CD4-positive, alpha-beta memory T cell (primary cell): ENCODE measurements around the gene MAP3K7CL. TPM values are rescaled to one million over a fixed set of nuclear protein-coding genes. Genes with fewer than 3 reads are reported as not detected.

Source experiments
- CTCF ChIA-PET: fragments of 350-600 bp; sonication (Branson Sonifier 250); formaldehyde crosslinking; loops from one replicate; lab custom pipeline; 2021; ENCODE audit warnings: inconsistent platforms; ENCODE audit not compliant: partially characterized antibody; lab: Charles Lee
- POLR2A ChIA-PET: fragments of 350-600 bp; sonication (Branson Sonifier 250); formaldehyde crosslinking; loops from one replicate; lab custom pipeline; 2021; ENCODE audit not compliant: partially characterized antibody; lab: Charles Lee
- DNase-seq, 5 donors: peaks; one replicate each; pipeline versions ENCODE4 v3.0.0 to v3.0.0-alpha.2; 2020 to 2022; ENCODE audit warnings: mixed read lengths in 1 of 5
- H3K27ac ChIP-seq: one replicate; pipeline ENCODE4 v1.7.0; 2013; ENCODE audit warnings: low read depth, low read length
- H3K27me3 ChIP-seq: 2 replicates; pipeline ENCODE4 v1.7.0; 2013; ENCODE audit warnings: mild to moderate bottlenecking, low read length, moderate library complexity; ENCODE audit not compliant: insufficient read depth
- H3K36me3 ChIP-seq: 2 replicates; pipeline ENCODE4 v1.7.0; 2013; ENCODE audit warnings: mild to moderate bottlenecking, low read length, moderate library complexity; ENCODE audit not compliant: insufficient read depth
- H3K4me1 ChIP-seq: 2 replicates; pipeline ENCODE4 v1.7.0; 2013; ENCODE audit warnings: mild to moderate bottlenecking, low read length, moderate library complexity; ENCODE audit not compliant: insufficient read depth
- H3K4me3 ChIP-seq, 2 donors: one replicate each; pipeline ENCODE4 v1.7.0; 2013; ENCODE audit warnings: low read length in 2 of 2, mild to moderate bottlenecking in 1 of 2
- H3K9me3 ChIP-seq, 2 donors: one replicate each; pipeline ENCODE4 v1.7.0; 2013; ENCODE audit warnings: low read length in 2 of 2, control low read depth in 1 of 2; ENCODE audit not compliant: control insufficient read depth in 1 of 2
- H3K27ac Mint-ChIP-seq, 7 donors: one replicate each; pipeline ENCODE4 v1.8.0; 2020 to 2021; ENCODE audit warnings: mixed read lengths in 7 of 7, mild to moderate bottlenecking in 6 of 7, inconsistent platforms in 3 of 7, moderate library complexity in 3 of 7
- H3K27me3 Mint-ChIP-seq, 2 donors: one replicate each; pipeline ENCODE4 v1.8.0; 2020 to 2021; ENCODE audit warnings: mixed read lengths in 2 of 2
- H3K36me3 Mint-ChIP-seq, 2 donors: one replicate each; pipeline ENCODE4 v1.8.0; 2020 to 2021; ENCODE audit warnings: mixed read lengths in 2 of 2, inconsistent platforms in 1 of 2, mild to moderate bottlenecking in 1 of 2
- H3K4me1 Mint-ChIP-seq, 4 donors: one replicate each; pipeline ENCODE4 v1.8.0; 2020 to 2021; ENCODE audit warnings: mixed read lengths in 4 of 4, mild to moderate bottlenecking in 1 of 4
- H3K4me3 Mint-ChIP-seq, 8 donors: one replicate each; pipeline ENCODE4 v1.8.0; 2020 to 2021; ENCODE audit warnings: mixed read lengths in 8 of 8, mild to moderate bottlenecking in 7 of 8, moderate library complexity in 6 of 8, inconsistent platforms in 3 of 8
- H3K9me3 Mint-ChIP-seq, 8 donors: one replicate each; pipeline ENCODE4 v1.8.0; 2020 to 2021; ENCODE audit warnings: mixed read lengths in 8 of 8, mild to moderate bottlenecking in 5 of 8, inconsistent platforms in 3 of 8, moderate library complexity in 1 of 8
- intact Hi-C: fragments of 100-400 bp; cut with micrococcal nuclease; formaldehyde crosslinking; loops from one replicate; pipeline ENCODE4 v1.15.1; 2023
- polyA plus RNA-seq, 2 donors: library from polyadenylated mRNA; unstranded; fragments of 300-500 nt; fragmentation: Illumina TruSeq; gene quantifications; one replicate each; pipeline ENCODE4 v1.2.3, GENCODE V29; 2021
- total RNA-seq, 2 experiments: library from RNA; stranded (reverse); gene quantifications; one replicate each; pipeline ENCODE4 v1.2.3, GENCODE V29; 2021

Gene MAP3K7CL
- total and polyA plus RNA-seq, 4 experiments from 2014 or later = 2.8 to 10.3 (median 7.4) TPM

GRCh38 chr21:29211205-29211604 is 80.8 kb downstream of the MAP3K7CL start:
- H3K36me3 ChIP-seq = no peaks in the 10 kb centered on the region
- Mint-ChIP-seq H3K27ac (no peak overlapping the region), H3K9me3 (peaks cover 0 to 3% (median 0%) of the 10 kb centered on the region in 8 donors), H3K27me3 (peaks cover 0 to 2% of the 10 kb centered on the region in 2 donors), H3K36me3 (no peaks in the 10 kb centered on the region), H3K4me1 (no peaks in the 10 kb centered on the region), H3K4me3 (no peak overlapping the region)
- DNase-seq = no peak
- H3K4me3 ChIP-seq = no peak overlapping the region
- H3K4me1 ChIP-seq = no peaks in the 10 kb centered on the region
- intact Hi-C loops = no loop called here
- no peak overlapping the region for H3K27ac ChIP-seq
- POLR2A ChIA-PET = no interaction called here
- no peaks in the 10 kb centered on the region for H3K27me3 ChIP-seq
- CTCF ChIA-PET = no interaction called here
- H3K9me3 ChIP-seq = no peaks in the 10 kb centered on the region

- H3K9me3 ChIP-seq = no peaks in the 10 kb centered on the region
- no peak overlapping the region for H3K4me3 Mint-ChIP-seq
These were observed 82.0 kb downstream of the MAP3K7CL start for GRCh38 chr21:29212446-29212845.

GRCh38 chr21:29213513-29214385 is 83.3 kb downstream of the MAP3K7CL start:
- H3K36me3 ChIP-seq = no peaks in the 10 kb centered on the region
- H3K27ac Mint-ChIP-seq = no peak overlapping the region
- no peaks in the 10 kb centered on the region for H3K36me3 Mint-ChIP-seq
- peaks cover 0 to 2% of the 10 kb centered on the region in 2 donors for H3K27me3 Mint-ChIP-seq
- no peak for DNase-seq
- no peak overlapping the region for H3K27ac ChIP-seq
- no peak overlapping the region for H3K4me3 Mint-ChIP-seq
- ChIA-PET POLR2A (no interaction called here), CTCF (no interaction called here)
- no peaks in the 10 kb centered on the region for H3K9me3 ChIP-seq
- intact Hi-C loops = no loop called here
- no peaks in the 10 kb centered on the region for H3K27me3 ChIP-seq
- no peaks in the 10 kb centered on the region for H3K4me1 Mint-ChIP-seq
- H3K4me3 ChIP-seq = no peak overlapping the region
- no peaks in the 10 kb centered on the region for H3K4me1 ChIP-seq
- peaks cover 0 to 3% (median 0%) of the 10 kb centered on the region in 8 donors for H3K9me3 Mint-ChIP-seq

More at GRCh38 chr21:29212446-29212845, 82.0 kb downstream of the MAP3K7CL start:
- Mint-ChIP-seq H3K27ac (no peak overlapping the region), H3K4me1 (no peaks in the 10 kb centered on the region), H3K9me3 (peaks cover 0 to 3% (median 0%) of the 10 kb centered on the region in 8 donors), H3K36me3 (no peaks in the 10 kb centered on the region), H3K27me3 (no peaks in the 10 kb centered on the region)
- POLR2A ChIA-PET = no interaction called here
- CTCF ChIA-PET = interaction anchor here (0.7 kb wide), 1 partner anchor 239 kb away, joined by 3 read pairs; no protein-coding TSS in a partner anchor
- no peak overlapping the region for H3K27ac ChIP-seq
- H3K4me1 ChIP-seq = no peaks in the 10 kb centered on the region
- H3K4me3 ChIP-seq = no peak overlapping the region
- DNase-seq = no peak
- no peaks in the 10 kb centered on the region for H3K36me3 ChIP-seq
- intact Hi-C loops = no loop called here
- H3K27me3 ChIP-seq = no peaks in the 10 kb centered on the region

- Mint-ChIP-seq H3K36me3 (no peaks in the 10 kb centered on the region), H3K27me3 (peaks cover 0 to 2% of the 10 kb centered on the region in 2 donors), H3K9me3 (peaks cover 0 to 2% (median 0%) of the 10 kb centered on the region in 8 donors), H3K4me3 (no peak overlapping the region), H3K27ac (peak overlapping the region in 1 of 7 donors; percentile 19), H3K4me1 (no peaks in the 10 kb centered on the region)
- no peak overlapping the region for H3K27ac ChIP-seq
- intact Hi-C loops = no loop called here
- H3K9me3 ChIP-seq = no peaks in the 10 kb centered on the region
- H3K4me1 ChIP-seq = no peaks in the 10 kb centered on the region
- POLR2A ChIA-PET = no interaction called here
- DNase-seq = no peak
- CTCF ChIA-PET = no interaction called here
- H3K27me3 ChIP-seq = no peaks in the 10 kb centered on the region
- no peak overlapping the region for H3K4me3 ChIP-seq
- H3K36me3 ChIP-seq = no peaks in the 10 kb centered on the region
These were observed 85.3 kb downstream of the MAP3K7CL start for GRCh38 chr21:29215709-29216108.

DNA sequence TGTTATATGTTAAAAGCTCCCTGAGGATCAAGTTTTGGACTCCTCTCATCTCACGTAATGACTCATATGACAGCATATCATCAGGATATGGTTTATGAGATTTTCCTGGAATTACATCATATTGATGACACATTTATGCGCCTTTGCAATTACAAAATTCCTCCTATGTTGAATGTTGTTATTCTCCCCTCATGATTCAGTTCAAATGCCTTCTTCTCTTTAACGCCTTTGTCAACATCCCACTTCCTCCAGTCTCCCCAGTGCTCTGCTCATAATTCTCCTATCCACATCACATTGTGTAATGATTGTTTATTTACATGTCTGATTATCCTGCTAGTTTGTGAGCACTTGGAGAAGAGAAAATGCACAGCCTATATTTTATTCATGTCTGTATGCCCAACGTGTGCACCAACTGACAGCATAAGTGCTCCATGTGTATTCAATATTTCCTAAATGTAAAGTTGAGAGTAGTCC is 87.4 kb downstream of the MAP3K7CL start:
- intact Hi-C loops = no loop called here
- Histone ChIP-seq H3K9me3 (no peaks in the 10 kb centered on the region), H3K4me3 (no peak overlapping the region), H3K36me3 (no peaks in the 10 kb centered on the region), H3K4me1 (no peaks in the 10 kb centered on the region), H3K27ac (no peak overlapping the region), H3K27me3 (no peaks in the 10 kb centered on the region)
- POLR2A ChIA-PET = no interaction called here
- Mint-ChIP-seq H3K9me3 (no peaks in the 10 kb centered on the region), H3K4me3 (no peak overlapping the region), H3K27ac (no peak overlapping the region), H3K36me3 (peaks cover 0 to 5% of the 10 kb centered on the region in 2 donors), H3K4me1 (no peaks in the 10 kb centered on the region), H3K27me3 (peaks cover 0 to 2% of the 10 kb centered on the region in 2 donors)
- no peak for DNase-seq
- CTCF ChIA-PET = interaction anchor here (1.6 kb wide), 1 partner anchor 10 kb away, joined by 3 read pairs; no protein-coding TSS in a partner anchor

GRCh38 chr21:29218749-29219148 is 88.3 kb downstream of the MAP3K7CL start:
- H3K27me3 Mint-ChIP-seq = peaks cover 0 to 2% of the 10 kb centered on the region in 2 donors
- CTCF ChIA-PET = interaction anchor here (1.6 kb wide), 1 partner anchor 10 kb away, joined by 3 read pairs; no protein-coding TSS in a partner anchor

GRCh38 chr21:29219165-29219770 is 88.8 kb downstream of the MAP3K7CL start:
- no peak overlapping the region for H3K27ac ChIP-seq
- Mint-ChIP-seq H3K4me3 (no peak overlapping the region), H3K36me3 (peaks cover 0 to 5% of the 10 kb centered on the region in 2 donors), H3K4me1 (no peaks in the 10 kb centered on the region), H3K27ac (no peak overlapping the region), H3K27me3 (peaks cover 0 to 2% of the 10 kb centered on the region in 2 donors), H3K9me3 (peaks cover 0 to 1% (median 0%) of the 10 kb centered on the region in 8 donors)
- H3K36me3 ChIP-seq = no peaks in the 10 kb centered on the region
- H3K4me1 ChIP-seq = no peaks in the 10 kb centered on the region
- no peaks in the 10 kb centered on the region for H3K9me3 ChIP-seq
- ChIA-PET POLR2A (no interaction called here), CTCF (no interaction called here)
- intact Hi-C loops = no loop called here
- no peak for DNase-seq
- H3K27me3 ChIP-seq = no peaks in the 10 kb centered on the region
- H3K4me3 ChIP-seq = no peak overlapping the region

More at GRCh38 chr21:29218749-29219148, 88.3 kb downstream of the MAP3K7CL start:
- no peak overlapping the region for H3K4me3 ChIP-seq
- H3K9me3 ChIP-seq = no peaks in the 10 kb centered on the region
- H3K4me1 ChIP-seq = no peaks in the 10 kb centered on the region
- Mint-ChIP-seq H3K36me3 (peaks cover 0 to 5% of the 10 kb centered on the region in 2 donors), H3K9me3 (no peaks in the 10 kb centered on the region), H3K4me1 (no peaks in the 10 kb centered on the region), H3K27ac (no peak overlapping the region), H3K4me3 (no peak overlapping the region)
- no peak for DNase-seq
- POLR2A ChIA-PET = no interaction called here
- no peaks in the 10 kb centered on the region for H3K36me3 ChIP-seq
- no peaks in the 10 kb centered on the region for H3K27me3 ChIP-seq
- no peak overlapping the region for H3K27ac ChIP-seq
- intact Hi-C loops = no loop called here
